Brain microvascular endothelial cell (primary cell): ENCODE data around the gene SUSD3.

ENCODE experiments used
- DNase-seq: peaks from one replicate; pipeline ENCODE4 v3.0.0-alpha.2; 2020
- H3K27ac ChIP-seq: fragments of 250-450 bp; sonication (Bioruptor Pico); 2 replicates; pipeline ENCODE4 v1.5.1; 2020; ENCODE audit warnings: mild to moderate bottlenecking, moderate library complexity
- H3K27me3 ChIP-seq: fragments of 250-450 bp; sonication (Bioruptor Pico); replicated peaks from 2 replicates; pipeline ENCODE4 v1.5.1; 2020; ENCODE audit warnings: mild to moderate bottlenecking
- H3K36me3 ChIP-seq: fragments of 250-450 bp; sonication (Bioruptor Pico); replicated peaks from 2 replicates; pipeline ENCODE4 v1.5.1; 2020; ENCODE audit warnings: mild to moderate bottlenecking
- H3K4me3 ChIP-seq: 2 replicates; pipeline ENCODE4 v1.5.1; 2011; ENCODE audit warnings: low read depth, mild to moderate bottlenecking, control low read depth, low read length, moderate library complexity
- CTCF ChIP-seq: IDR thresholded peaks from 2 replicates; pipeline ENCODE4 v1.5.1; 2011; ENCODE audit warnings: low read depth, mild to moderate bottlenecking, moderate library complexity, low read length, control low read depth, inconsistent platforms; ENCODE audit errors: missing control alignments
- in situ Hi-C: cut with HindIII; loops from 2 replicates; pipeline ENCODE4 v1.10.0; 2017; ENCODE audit warnings: low sequenced_read_pairs, low pct_ligation_motif_present

Gene SUSD3

GRCh38 chr9:93087971-93088655 is 29.6 kb downstream of the SUSD3 start:
- Histone ChIP-seq H3K27me3 (no peaks in the 10 kb centered on the region), H3K4me3 (no peak overlapping the region), H3K36me3 (no peaks in the 10 kb centered on the region), H3K27ac (no peak overlapping the region)
- no peak for DNase-seq
- no peak for TF ChIP-seq CTCF
- in situ Hi-C loops, result no loop called here

GRCh38 chr9:93088656-93089015 is 30.1 kb downstream of the SUSD3 start:
- no peaks in the 10 kb centered on the region for H3K36me3 ChIP-seq
- TF ChIP-seq CTCF, result no peak
- H3K27me3 ChIP-seq, result no peaks in the 10 kb centered on the region
- no peak overlapping the region for H3K27ac ChIP-seq
- in situ Hi-C loops, result no loop called here
- DNase-seq, result no peak
- no peak overlapping the region for H3K4me3 ChIP-seq

- no peak overlapping the region for H3K27ac ChIP-seq
- H3K4me3 ChIP-seq, result no peak overlapping the region
- no peak for TF ChIP-seq CTCF
- DNase-seq, result no peak
- no peaks in the 10 kb centered on the region for H3K36me3 ChIP-seq
- no peaks in the 10 kb centered on the region for H3K27me3 ChIP-seq
- in situ Hi-C loops, result no loop called here
These were observed 30.5 kb downstream of the SUSD3 start for GRCh38 chr9:93089024-93089423.

- TF ChIP-seq CTCF, result no peak
- no peak for DNase-seq
- no peaks in the 10 kb centered on the region for H3K27me3 ChIP-seq
- no peak overlapping the region for H3K4me3 ChIP-seq
- H3K36me3 ChIP-seq, result no peaks in the 10 kb centered on the region
- H3K27ac ChIP-seq, result no peak overlapping the region
- in situ Hi-C loops, result no loop called here
These were observed 31.0 kb downstream of the SUSD3 start for GRCh38 chr9:93089481-93089991.

- H3K27ac ChIP-seq, result no peak overlapping the region
- TF ChIP-seq CTCF, result no peak
- no peaks in the 10 kb centered on the region for H3K36me3 ChIP-seq
- in situ Hi-C loops, result no loop called here
- DNase-seq, result no peak
- H3K27me3 ChIP-seq, result no peaks in the 10 kb centered on the region
- H3K4me3 ChIP-seq, result no peak overlapping the region
These were observed 31.7 kb downstream of the SUSD3 start for GRCh38 chr9:93090091-93090655.
